ENCODE results near the gene ATMIN.

GRCh38 chr16:81026429-81026828 is 9.2 kb upstream of the ATMIN start:
- TF ChIP-seq CTCF (IDR thresholded peaks at IDR 0.05) (no peak), POLR2A (IDR thresholded peaks at IDR 0.05) (no peak)

All from body of pancreas (tissue), 4 donors.